IMR-90 (cell line): Measurements from ENCODE around the gene NEK8. TPM values are rescaled to one million over a fixed set of nuclear protein-coding genes. Genes with fewer than 3 reads are reported as not detected.

ENCODE experiments used
- ATAC-seq: fragments of 200-7000 bp; cut with Tn5 transposase; 2 replicates; pipeline ENCODE4 v1.9.1; 2020; ENCODE audit warnings: low read depth, mild to moderate bottlenecking, moderate library complexity
- BruUV-seq: library from RNA; stranded (reverse); fragments of 400-500 nt; replicated peaks from 2 replicates; lab custom pipeline; 2021; lab: Mats Ljungman, UMichigan
- CTCF ChIA-PET: fragments of 300-600 bp; formaldehyde crosslinking; extraction: SDS; loops from one replicate; lab custom pipeline; 2021; ENCODE audit warnings: antibody characterized with exemption; lab: Yijun Ruan, JAX
- POLR2A ChIA-PET: fragments of 300-600 bp; sonication (Branson Sonifier 250); formaldehyde crosslinking; loops from one replicate; lab custom pipeline; 2022; ENCODE audit warnings: antibody characterized with exemption; ENCODE audit not compliant: unreplicated experiment; lab: Charles Lee
- DNase-seq: peaks from one replicate; pipeline ENCODE4 v3.0.0; 2013
- H2AFZ ChIP-seq: replicated peaks from 2 replicates; pipeline ENCODE3; 2013; ENCODE audit warnings: low read length, mild to moderate bottlenecking; ENCODE audit not compliant: poor library complexity
- H2AK5ac ChIP-seq: 2 replicates; pipeline ENCODE4 v1.6.1; 2013; ENCODE audit warnings: low read depth, low read length, inconsistent platforms
- H2AK9ac ChIP-seq: replicated peaks from 2 replicates; pipeline ENCODE3; 2013; ENCODE audit warnings: mild to moderate bottlenecking, low read depth, low read length, moderate library complexity; ENCODE audit not compliant: poor library complexity
- H2BK120ac ChIP-seq: 2 replicates; pipeline ENCODE4 v1.6.1; 2013; ENCODE audit warnings: low read depth, low read length, inconsistent platforms
- H2BK15ac ChIP-seq: 3 replicates; pipeline ENCODE4 v1.6.1; 2013; ENCODE audit warnings: low read depth, low read length, inconsistent platforms
- H2BK20ac ChIP-seq: 2 replicates; pipeline ENCODE4 v1.6.1; 2013; ENCODE audit warnings: low read depth, mild to moderate bottlenecking, inconsistent platforms, low read length, moderate library complexity
- H2BK5ac ChIP-seq: 2 replicates; pipeline ENCODE4 v1.6.1; 2013; ENCODE audit warnings: mild to moderate bottlenecking, low read depth, low read length, inconsistent platforms; ENCODE audit not compliant: poor library complexity, severe bottlenecking
- H3K14ac ChIP-seq: replicated peaks from 2 replicates; pipeline ENCODE4 v1.6.1; 2013; ENCODE audit warnings: low read depth, low read length, inconsistent platforms
- H3K18ac ChIP-seq: 2 replicates; pipeline ENCODE4 v1.6.1; 2013; ENCODE audit warnings: low read depth, low read length, control low read depth
- H3K23ac ChIP-seq: 2 replicates; pipeline ENCODE4 v1.6.1; 2013; ENCODE audit warnings: low read depth, low read length, inconsistent platforms
- H3K27ac ChIP-seq: 2 replicates; pipeline ENCODE4 v1.5.1; 2013; ENCODE audit warnings: mild to moderate bottlenecking, control low read depth, low read length; ENCODE audit not compliant: insufficient read depth
- H3K27me3 ChIP-seq: 2 replicates; pipeline ENCODE4 v1.6.1; 2013; ENCODE audit warnings: low read length; ENCODE audit not compliant: control insufficient read depth, insufficient read depth
- H3K36me3 ChIP-seq: 2 replicates; pipeline ENCODE4 v1.6.1; 2013; ENCODE audit warnings: low read length, mixed read lengths; ENCODE audit not compliant: control insufficient read depth, insufficient read depth
- H3K4ac ChIP-seq: 2 replicates; pipeline ENCODE4 v1.6.1; 2013; ENCODE audit warnings: low read depth, low read length, inconsistent platforms
- H3K4me1 ChIP-seq: 2 replicates; pipeline ENCODE4 v1.6.1; 2013; ENCODE audit warnings: low read length, mixed read lengths; ENCODE audit not compliant: control insufficient read depth, insufficient read depth
- H3K4me2 ChIP-seq: 2 replicates; pipeline ENCODE4 v1.6.1; 2013; ENCODE audit warnings: low read depth, mild to moderate bottlenecking, control low read depth, low read length, moderate library complexity
- H3K4me3 ChIP-seq: 2 replicates; pipeline ENCODE4 v1.5.1; 2013; ENCODE audit warnings: low read depth, mild to moderate bottlenecking, control low read depth, low read length, moderate library complexity; ENCODE audit not compliant: insufficient read depth
- H3K56ac ChIP-seq: 2 replicates; pipeline ENCODE4 v1.6.1; 2013; ENCODE audit warnings: low read length, inconsistent platforms; ENCODE audit not compliant: insufficient read depth; ENCODE audit errors: extremely low read depth
- H3K79me1 ChIP-seq, 2 experiments: 2 replicates each; pipeline ENCODE4 v1.6.1; 2013; ENCODE audit warnings: low read length in 2 of 2, inconsistent platforms in 1 of 2, low read depth in 1 of 2
- H3K9ac ChIP-seq: 2 replicates; pipeline ENCODE4 v1.6.1; 2013; ENCODE audit warnings: low read depth, low read length, control low read depth
- H3K9me1 ChIP-seq: 2 replicates; pipeline ENCODE4 v1.6.1; 2013; ENCODE audit warnings: low read length, inconsistent platforms; ENCODE audit not compliant: insufficient read depth
- H3K9me3 ChIP-seq: 2 replicates; pipeline ENCODE4 v1.6.1; 2013; ENCODE audit warnings: low read length; ENCODE audit not compliant: control insufficient read depth, insufficient read depth
- H4K20me1 ChIP-seq: 2 replicates; pipeline ENCODE4 v1.6.1; 2013; ENCODE audit warnings: low read length, inconsistent platforms; ENCODE audit not compliant: insufficient read depth
- H4K5ac ChIP-seq: 2 replicates; pipeline ENCODE4 v1.6.1; 2013; ENCODE audit warnings: mild to moderate bottlenecking, low read depth, low read length, control low read depth
- H4K8ac ChIP-seq, 2 experiments: 2 replicates each; pipeline ENCODE4 v1.6.1; 2013; ENCODE audit warnings: low read depth in 2 of 2, low read length in 2 of 2, control low read depth in 1 of 2, inconsistent platforms in 1 of 2
- H4K91ac ChIP-seq: 2 replicates; pipeline ENCODE4 v1.6.1; 2013; ENCODE audit warnings: low read depth, low read length, inconsistent platforms; ENCODE audit not compliant: insufficient read depth
- CEBPB ChIP-seq: IDR thresholded peaks from 2 replicates; pipeline ENCODE4 v1.6.1; 2012; ENCODE audit warnings: low read depth, low read length, improper control_type of control experiment
- CHD1 ChIP-seq: IDR thresholded peaks from 2 replicates; pipeline ENCODE4 v1.6.1; 2012; ENCODE audit warnings: low read depth, low read length, improper control_type of control experiment
- MXI1 ChIP-seq: IDR thresholded peaks from 2 replicates; pipeline ENCODE4 v1.6.1; 2012; ENCODE audit warnings: low read depth, mild to moderate bottlenecking, low read length, moderate library complexity, borderline replicate concordance
- WGBS, 2 experiments: methylation state at CpG; one replicate each; pipeline versions ENCODE4 v1.1.5 to v1.1.7; 2013; ENCODE audit warnings: missing lambda C conversion rate in 2 of 2; ENCODE audit not compliant: insufficient read length in 1 of 2; ENCODE audit errors: extremely low coverage in 2 of 2; 5-methylcytosine and 5-hydroxymethylcytosine counted together
- dilution Hi-C: fragments of 300-500 bp; cut with HindIII; formaldehyde crosslinking; loops from one replicate; pipeline ENCODE4 v1.14.3; 2018; ENCODE audit warnings: low sequenced_read_pairs; ENCODE audit not compliant: unreplicated experiment
- in situ Hi-C: fragments of 300-500 bp; cut with MboI; formaldehyde crosslinking; loops from 3 replicates; pipeline ENCODE4 v1.14.3; 2019; ENCODE audit warnings: low sequenced_read_pairs, inconsistent platforms, mixed read lengths
- intact Hi-C: fragments of 100-400 bp; cut with micrococcal nuclease; formaldehyde crosslinking; loops from 2 replicates; pipeline ENCODE4 v1.10.0; 2022
- polyA plus RNA-seq, 3 experiments: library from polyadenylated mRNA; depleted of rRNA; stranded (reverse); fragments of >200 nt; gene quantifications; 2 replicates each; pipeline ENCODE4 v1.2.3, GENCODE V29; 2012; ENCODE audit warnings: low replicate concordance in 1 of 3
- total RNA-seq: library from RNA; depleted of rRNA; stranded (reverse); fragments of >200 nt; gene quantifications from 2 replicates; pipeline ENCODE4 v1.2.3, GENCODE V29; 2012

The NEK8 gene
- total and polyA plus RNA-seq, 2 of the 4 experiments (the other 2 are of a cell fraction) = 4.6 to 5.2 TPM

DNA sequence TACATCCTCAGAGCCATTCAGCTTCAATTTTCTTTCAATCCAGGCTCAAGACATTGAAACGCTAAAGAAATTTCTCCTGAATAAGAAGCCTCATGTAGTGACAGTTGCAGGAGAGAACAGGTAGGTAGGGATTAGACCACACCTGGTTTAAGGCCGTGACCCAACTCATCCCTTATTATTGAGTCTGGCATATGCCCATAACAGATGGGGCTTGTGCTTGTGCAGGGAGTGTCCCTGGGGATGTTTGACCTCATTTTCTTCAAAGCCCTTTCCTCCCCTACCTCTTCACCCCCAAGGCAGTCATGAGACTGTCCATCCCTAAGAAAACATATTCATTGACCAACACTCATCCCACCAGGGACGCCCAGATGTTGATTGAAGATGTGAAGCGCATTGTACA lies 42.3 kb upstream of the NEK8 start:
- Histone ChIP-seq H2AK9ac (peak overlapping the region; percentile 34), H3K18ac (no peak overlapping the region), H3K4me2 (no peak overlapping the region), H3K9ac (no peak overlapping the region), H2BK120ac (no peak overlapping the region), H3K27ac (no peak overlapping the region), H3K4me1 (no peaks in the 10 kb centered on the region), H3K9me3 (no peaks in the 10 kb centered on the region), H3K14ac (no peak overlapping the region), H3K4ac (no peak overlapping the region), H3K23ac (no peak overlapping the region), H3K9me1 (0 out of 2 replicates have a peak, but pooled peaks cover 3% of the 10 kb centered on the region), H2BK5ac (no peak overlapping the region), H2BK15ac (no peak overlapping the region), H3K56ac (no peak overlapping the region), H3K36me3 (peaks cover 84% of the 10 kb centered on the region), H4K5ac (no peak overlapping the region), H3K4me3 (no peak overlapping the region), H4K8ac (no peak overlapping the region), H3K79me1 (peaks cover 0 to 17% of the 10 kb centered on the region in 2 experiments; a peak in 2 of 4 replicates), H2BK20ac (no peak overlapping the region), H4K91ac (no peak overlapping the region), H2AFZ (no peak overlapping the region), H2AK5ac (no peak overlapping the region), H4K20me1 (no peaks in the 10 kb centered on the region; the same call in 1 of the 2 replicates), H3K27me3 (no peaks in the 10 kb centered on the region)
- POLR2A ChIA-PET = no interaction called here
- ATAC-seq (no peak), DNase-seq (no peak)
- TF ChIP-seq MXI1 = no peak
- TF ChIP-seq CEBPB = no peak
- no peak for TF ChIP-seq CHD1
- intact Hi-C loops = no loop called here
- BruUV-seq = no TSS peak
- in situ Hi-C loops = no loop called here
- WGBS, 2 experiments = no CpG with 5 or more reads among the region's 4 CpGs
- CTCF ChIA-PET = no interaction called here
- dilution Hi-C loops = no loop called here
